Effector memory CD8-positive, alpha-beta T cell (primary cell): ENCODE measurements around the gene CAMTA1.
A peak's percentile ranks its signal among the peaks of the same experiment; 100 is the strongest.
"Not testable (repeated sequence)": the region's sequence is repeated elsewhere in the genome, so short reads cannot be mapped to it uniquely, and the experiment has no call there.

Experiments used
- ATAC-seq: fragments of 150-1000 bp; cut with Tn5 transposase; replicated peaks from 2 replicates; pipeline ENCODE4 v1.10.0; 2021; ENCODE audit warnings: mild to moderate bottlenecking, moderate library complexity
- DNase-seq, 3 experiments: peaks; one replicate each; pipeline ENCODE4 v3.0.0; 2021
- H3K27ac Mint-ChIP-seq, 2 donors: one replicate each; pipeline ENCODE4 v1.8.0; 2022; ENCODE audit warnings: mild to moderate bottlenecking in 2 of 2, mixed read lengths in 2 of 2, moderate library complexity in 2 of 2
- H3K27me3 Mint-ChIP-seq, 2 donors: one replicate each; pipeline ENCODE4 v1.8.0; 2022; ENCODE audit warnings: mixed read lengths in 2 of 2
- H3K36me3 Mint-ChIP-seq: one replicate; pipeline ENCODE4 v1.8.0; 2022; ENCODE audit warnings: mild to moderate bottlenecking, moderate library complexity, mixed read lengths; ENCODE audit not compliant: insufficient read depth
- H3K4me1 Mint-ChIP-seq, 2 donors: one replicate each; pipeline ENCODE4 v1.8.0; 2022; ENCODE audit warnings: low read depth in 2 of 2, mixed read lengths in 2 of 2
- H3K4me3 Mint-ChIP-seq, 2 donors: one replicate each; pipeline ENCODE4 v1.8.0; 2022; ENCODE audit warnings: mild to moderate bottlenecking in 2 of 2, mixed read lengths in 2 of 2, moderate library complexity in 2 of 2
- H3K9me3 Mint-ChIP-seq, 2 donors: one replicate each; pipeline ENCODE4 v1.8.0; 2022; ENCODE audit warnings: mixed read lengths in 2 of 2

The CAMTA1 gene

GRCh38 chr1:6918925-6919511 lies 133.8 kb downstream of the CAMTA1 start:
- Mint-ChIP-seq H3K36me3 (no peaks in the 10 kb centered on the region), H3K27ac (peak overlapping the region in 1 of 2 donors; percentile 32), H3K4me1 (no peaks in the 10 kb centered on the region), H3K4me3 (no peak overlapping the region), H3K9me3 (peaks cover 0 to 2% of the 10 kb centered on the region in 2 donors), H3K27me3 (peaks cover 41 to 74% of the 10 kb centered on the region in 2 donors)
- ATAC-seq (no peak), DNase-seq (no peak)

GRCh38 chr1:6921506-6921905 lies 136.3 kb downstream of the CAMTA1 start:
- not testable (repeated sequence) for H3K4me1 Mint-ChIP-seq, DNase-seq, H3K36me3 Mint-ChIP-seq, H3K27ac Mint-ChIP-seq, H3K9me3 Mint-ChIP-seq, H3K4me3 Mint-ChIP-seq, ATAC-seq
- H3K27me3 Mint-ChIP-seq = peaks cover 34 to 69% of the 10 kb centered on the region in 2 donors

DNA sequence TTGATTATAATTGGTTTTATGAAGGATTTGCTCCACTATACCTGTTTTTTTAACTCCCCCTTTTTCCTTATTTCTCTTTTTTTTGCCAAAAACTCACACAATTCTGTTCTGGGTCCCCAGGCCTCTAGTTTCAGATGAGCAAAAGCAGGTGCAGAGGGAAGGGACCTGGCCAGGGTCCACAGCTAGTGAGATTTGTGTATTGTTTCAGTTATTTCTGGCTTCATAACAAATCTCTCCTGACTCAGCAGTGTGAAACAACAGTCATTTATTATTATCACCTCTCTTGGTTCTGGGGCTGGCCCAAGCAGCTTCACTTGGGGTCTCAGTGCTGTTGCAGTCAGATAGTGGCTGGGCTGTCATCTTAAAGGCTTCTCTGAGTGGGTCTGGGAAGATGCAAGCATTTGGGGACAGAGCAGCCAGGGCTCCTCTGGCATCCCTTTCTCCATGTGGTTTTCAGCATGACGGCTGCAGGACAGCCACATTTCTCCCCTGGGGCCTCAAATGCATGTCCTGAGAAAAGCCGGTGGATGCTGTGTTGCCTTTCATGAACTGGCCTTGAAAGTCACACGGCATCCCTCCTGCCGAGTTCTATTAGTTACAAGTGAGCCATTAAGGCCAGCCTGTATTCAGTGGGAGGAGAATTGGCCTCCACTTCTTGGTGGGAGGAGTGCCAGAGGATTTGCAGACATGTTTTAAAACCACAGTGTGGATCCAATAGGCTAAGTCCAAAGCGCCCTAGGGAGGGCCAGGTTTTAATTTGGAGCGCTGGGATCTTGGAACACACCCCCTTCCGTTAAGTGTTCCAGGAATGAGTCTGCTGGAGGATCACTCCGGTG lies 137.1 kb downstream of the CAMTA1 start:
- Mint-ChIP-seq H3K4me3 (no peak overlapping the region), H3K9me3 (peaks cover 0 to 2% of the 10 kb centered on the region in 2 donors), H3K36me3 (no peaks in the 10 kb centered on the region), H3K27me3 (peaks cover 29 to 61% of the 10 kb centered on the region in 2 donors), H3K27ac (no peak overlapping the region), H3K4me1 (no peaks in the 10 kb centered on the region)
- DNase-seq (no peak), ATAC-seq (no peak)

GRCh38 chr1:6923012-6923411 lies 137.8 kb downstream of the CAMTA1 start:
- peaks cover 0 to 2% of the 10 kb centered on the region in 2 donors for H3K9me3 Mint-ChIP-seq
- no peaks in the 10 kb centered on the region for H3K4me1 Mint-ChIP-seq
- no peaks in the 10 kb centered on the region for H3K36me3 Mint-ChIP-seq
- ATAC-seq = no peak
- peaks cover 29 to 61% of the 10 kb centered on the region in 2 donors for H3K27me3 Mint-ChIP-seq
- no peak overlapping the region for H3K27ac Mint-ChIP-seq
- H3K4me3 Mint-ChIP-seq = no peak overlapping the region
- no peak for DNase-seq

- no peak overlapping the region for H3K4me3 Mint-ChIP-seq
- H3K9me3 Mint-ChIP-seq = peaks cover 0 to 2% of the 10 kb centered on the region in 2 donors
- H3K36me3 Mint-ChIP-seq = no peaks in the 10 kb centered on the region
- H3K27me3 Mint-ChIP-seq = peaks cover 33 to 66% of the 10 kb centered on the region in 2 donors
- no peak overlapping the region for H3K27ac Mint-ChIP-seq
- H3K4me1 Mint-ChIP-seq = no peaks in the 10 kb centered on the region
- DNase-seq (no peak), ATAC-seq (no peak)
These were observed 138.2 kb downstream of the CAMTA1 start for GRCh38 chr1:6923416-6923815.

GRCh38 chr1:6923955-6924881 lies 139.0 kb downstream of the CAMTA1 start:
- H3K9me3 Mint-ChIP-seq = peaks cover 0 to 2% of the 10 kb centered on the region in 2 donors
- no peaks in the 10 kb centered on the region for H3K4me1 Mint-ChIP-seq
- H3K27me3 Mint-ChIP-seq = peaks cover 37 to 72% of the 10 kb centered on the region in 2 donors
- H3K36me3 Mint-ChIP-seq = no peaks in the 10 kb centered on the region
- DNase-seq (no peak), ATAC-seq (no peak)
- no peak overlapping the region for H3K27ac Mint-ChIP-seq
- H3K4me3 Mint-ChIP-seq = no peak overlapping the region

DNA sequence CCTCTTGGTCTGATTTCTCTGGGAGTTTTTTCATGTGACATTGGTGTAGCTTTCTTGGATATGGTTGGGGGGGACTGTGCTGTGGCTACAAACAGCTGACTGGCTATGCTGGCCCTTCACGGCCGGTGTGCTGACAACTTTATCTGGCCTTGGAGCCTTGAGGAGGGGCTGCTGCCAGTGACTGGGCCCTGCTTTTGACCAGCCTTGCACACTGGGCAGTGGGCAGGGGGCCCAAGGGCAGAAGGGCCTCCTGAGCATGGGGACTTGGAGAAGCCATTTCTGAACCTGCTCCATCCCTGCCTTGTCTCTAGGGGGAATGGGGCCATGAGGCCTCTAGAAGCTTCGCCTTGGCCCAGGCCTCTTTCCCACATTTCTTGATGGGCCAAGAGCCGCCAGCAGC lies 139.6 kb downstream of the CAMTA1 start:
- Mint-ChIP-seq H3K9me3 (peaks cover 0 to 2% of the 10 kb centered on the region in 2 donors), H3K27ac (no peak overlapping the region)

GRCh38 chr1:6927626-6928025 lies 142.4 kb downstream of the CAMTA1 start:
- H3K9me3 Mint-ChIP-seq = no peaks in the 10 kb centered on the region
- no peak overlapping the region for H3K4me3 Mint-ChIP-seq
- no peak for DNase-seq
- H3K27me3 Mint-ChIP-seq = peaks cover 26 to 75% of the 10 kb centered on the region in 2 donors
- no peaks in the 10 kb centered on the region for H3K36me3 Mint-ChIP-seq
- peaks cover 0 to 3% of the 10 kb centered on the region in 2 donors for H3K4me1 Mint-ChIP-seq
- ATAC-seq = no peak
- no peak overlapping the region for H3K27ac Mint-ChIP-seq

More for the DNA sequence above, 139.6 kb downstream of the CAMTA1 start:
- peaks cover 39 to 75% of the 10 kb centered on the region in 2 donors for H3K27me3 Mint-ChIP-seq
- H3K4me1 Mint-ChIP-seq = no peaks in the 10 kb centered on the region
- H3K36me3 Mint-ChIP-seq = no peaks in the 10 kb centered on the region
- DNase-seq = no peak
- no peak overlapping the region for H3K4me3 Mint-ChIP-seq
- no peak for ATAC-seq

DNA sequence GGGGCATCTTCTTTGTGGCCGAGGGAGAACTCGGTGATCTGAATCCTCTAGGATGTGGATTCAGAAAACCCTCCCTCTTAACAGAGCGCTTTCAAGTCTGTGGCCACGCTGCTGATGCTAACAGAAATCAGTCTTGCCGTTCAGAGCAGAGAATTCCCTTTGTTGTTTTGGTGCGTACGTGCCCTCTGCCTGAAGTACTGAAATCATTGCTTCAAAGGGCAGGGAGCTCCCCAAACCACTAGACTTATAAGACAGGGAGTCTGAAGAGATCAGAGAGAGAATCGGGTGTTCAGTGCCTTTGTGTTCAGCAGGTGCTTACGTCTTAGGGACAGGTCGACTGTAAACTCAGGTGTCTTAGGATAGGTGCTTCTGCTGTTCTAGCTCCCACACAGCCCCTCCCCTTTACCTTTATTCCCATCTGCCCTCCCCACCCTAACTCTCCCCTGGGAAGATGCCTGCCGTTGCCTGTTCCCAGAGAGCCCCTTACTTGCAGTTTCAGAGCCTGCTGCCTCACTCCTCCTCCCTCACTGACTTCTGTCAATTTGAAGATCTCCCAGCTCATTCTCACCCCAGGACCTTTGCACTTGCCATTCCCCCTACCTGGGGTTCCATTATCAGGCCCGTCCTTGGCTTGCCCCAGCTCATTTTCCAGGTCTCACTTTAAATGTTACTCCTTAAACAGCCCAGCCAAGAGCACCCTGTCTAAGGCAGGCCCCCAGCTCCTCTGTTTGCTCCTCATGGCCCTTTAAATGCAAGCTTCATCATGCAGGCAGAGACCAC lies 143.0 kb downstream of the CAMTA1 start:
- no peak overlapping the region for H3K4me3 Mint-ChIP-seq
- peaks cover 0 to 3% of the 10 kb centered on the region in 2 donors for H3K4me1 Mint-ChIP-seq
- H3K27me3 Mint-ChIP-seq = peaks cover 26 to 74% of the 10 kb centered on the region in 2 donors
- DNase-seq (no peak), ATAC-seq (no peak)
- no peaks in the 10 kb centered on the region for H3K36me3 Mint-ChIP-seq
- no peaks in the 10 kb centered on the region for H3K9me3 Mint-ChIP-seq
- H3K27ac Mint-ChIP-seq = no peak overlapping the region

GRCh38 chr1:6930732-6931300 lies 145.6 kb downstream of the CAMTA1 start:
- H3K36me3 Mint-ChIP-seq = no peaks in the 10 kb centered on the region
- no peaks in the 10 kb centered on the region for H3K9me3 Mint-ChIP-seq
- H3K4me1 Mint-ChIP-seq = peaks cover 0 to 3% of the 10 kb centered on the region in 2 donors
- no peak for ATAC-seq
- H3K27me3 Mint-ChIP-seq = peaks cover 26 to 51% of the 10 kb centered on the region in 2 donors
- DNase-seq = no peak
- no peak overlapping the region for H3K27ac Mint-ChIP-seq
- no peak overlapping the region for H3K4me3 Mint-ChIP-seq

GRCh38 chr1:6935361-6935883 lies 150.2 kb downstream of the CAMTA1 start:
- ATAC-seq = no peak
- H3K36me3 Mint-ChIP-seq = no peaks in the 10 kb centered on the region
- H3K4me3 Mint-ChIP-seq = no peak overlapping the region
- no peak overlapping the region for H3K27ac Mint-ChIP-seq
- no peak for DNase-seq
- H3K4me1 Mint-ChIP-seq = no peaks in the 10 kb centered on the region
- peaks cover 0 to 24% of the 10 kb centered on the region in 2 donors for H3K27me3 Mint-ChIP-seq
- no peaks in the 10 kb centered on the region for H3K9me3 Mint-ChIP-seq

- ATAC-seq = no peak
- Mint-ChIP-seq H3K27me3 (peaks cover 0 to 17% of the 10 kb centered on the region in 2 donors), H3K4me1 (no peaks in the 10 kb centered on the region), H3K4me3 (no peak overlapping the region), H3K9me3 (no peaks in the 10 kb centered on the region), H3K36me3 (no peaks in the 10 kb centered on the region), H3K27ac (no peak overlapping the region)
- no peak for DNase-seq
These were observed 150.8 kb downstream of the CAMTA1 start for GRCh38 chr1:6935911-6936690.
